Suprapubic skin (tissue), 4 donors: ENCODE data around the gene CHKB. TPM values are rescaled to one million over a fixed set of nuclear protein-coding genes. Genes with fewer than 3 reads are reported as not detected.
A peak's percentile ranks its signal among the peaks of the same experiment; 100 is the strongest.
"Not testable (repeated sequence)": the region's sequence is repeated elsewhere in the genome, so short reads cannot be mapped to it uniquely, and the experiment has no call there.

ENCODE experiments used
- DNase-seq, 2 donors: peaks; one replicate each; pipeline ENCODE4 v3.0.0-alpha.2; 2019; ENCODE audit warnings: low spot score in 2 of 2
- H3K27ac ChIP-seq: fragments of 200-600 bp; sonication (generic); one replicate; pipeline ENCODE4 v1.5.1; 2019
- H3K27me3 ChIP-seq: fragments of 200-600 bp; sonication (generic); one replicate; pipeline ENCODE4 v1.5.1; 2019
- H3K36me3 ChIP-seq: fragments of 200-600 bp; sonication (generic); one replicate; pipeline ENCODE4 v1.5.1; 2019
- H3K4me1 ChIP-seq: fragments of 200-600 bp; sonication (generic); one replicate; pipeline ENCODE4 v1.5.1; 2019
- H3K4me3 ChIP-seq: fragments of 200-600 bp; sonication (generic); one replicate; pipeline ENCODE4 v1.5.1; 2019; ENCODE audit warnings: mild to moderate bottlenecking
- H3K9me3 ChIP-seq: fragments of 200-600 bp; sonication (generic); one replicate; pipeline ENCODE4 v1.5.1; 2019
- CTCF ChIP-seq, 2 donors: fragments of 200-600 bp in 1 of 2; fragments of 450-650 bp in 1 of 2; sonication (generic) in 1 of 2; IDR thresholded peaks; one replicate each; pipeline ENCODE4 v1.5.1; 2016 to 2019; ENCODE audit warnings: antibody characterized with exemption in 2 of 2, mild to moderate bottlenecking in 1 of 2, moderate library complexity in 1 of 2
- EP300 ChIP-seq: sonication (generic); formaldehyde crosslinking; IDR thresholded peaks from one replicate; pipeline ENCODE4 v1.6.1; 2017; ENCODE audit warnings: antibody characterized with exemption
- POLR2A ChIP-seq, 2 donors: fragments of 450-650 bp; IDR thresholded peaks; one replicate each; pipeline ENCODE4 v1.6.1; 2017; ENCODE audit warnings: antibody characterized with exemption in 2 of 2, mild to moderate bottlenecking in 2 of 2, moderate library complexity in 2 of 2
- POLR2AphosphoS5 ChIP-seq, 3 donors: sonication (generic); formaldehyde crosslinking; IDR thresholded peaks; one replicate each; pipeline ENCODE4 v1.6.1; 2017; ENCODE audit warnings: antibody characterized with exemption in 3 of 3
- WGBS: methylation state at CpG from one replicate; pipeline ENCODE4 v1.1.5; 2018; 5-methylcytosine and 5-hydroxymethylcytosine counted together
- total RNA-seq, 4 donors: library from RNA; depleted of rRNA; stranded (reverse); fragments of >200 nt; gene quantifications; one replicate each; pipeline ENCODE4 v1.1.0, GENCODE V29; 2016

CHKB gene
- total RNA-seq, 4 donors from 2014 or later, result 43.0 to 86.5 (median 73.0) TPM

DNA sequence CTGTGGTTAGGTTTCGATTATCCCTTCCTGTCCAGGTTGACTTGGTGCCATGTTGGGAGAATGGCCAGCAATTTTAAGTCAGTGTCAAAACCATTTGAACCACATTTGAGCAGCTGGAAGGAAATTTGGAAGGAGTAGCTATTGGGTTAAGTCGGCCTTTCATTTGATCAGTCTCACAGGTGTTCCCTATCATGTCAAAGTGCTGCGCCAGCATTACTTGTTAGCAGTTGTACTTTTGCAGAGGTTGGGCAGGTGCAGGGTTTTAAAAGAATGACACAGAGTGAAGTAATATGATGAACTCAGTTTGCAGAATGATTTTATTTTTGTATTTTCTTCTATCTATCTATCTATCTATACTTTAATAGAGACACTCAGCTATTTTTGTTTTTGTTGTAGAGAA is 46.4 kb downstream of the CHKB start:
- Histone ChIP-seq H3K4me3 (no peak overlapping the region), H3K27ac (no peak overlapping the region), H3K27me3 (no peaks in the 10 kb centered on the region), H3K36me3 (no peaks in the 10 kb centered on the region), H3K9me3 (no peaks in the 10 kb centered on the region), H3K4me1 (peaks cover 67% of the 10 kb centered on the region)
- WGBS, result 70% methylated on average over 3 of the region's 3 CpGs
- TF ChIP-seq EP300 (no peak), CTCF (IDR thresholded peaks at IDR 0.05) (no peak), POLR2AphosphoS5 (IDR thresholded peaks at IDR 0.05) (no peak), POLR2A (IDR thresholded peaks at IDR 0.05) (no peak)
- no peak for DNase-seq

DNA sequence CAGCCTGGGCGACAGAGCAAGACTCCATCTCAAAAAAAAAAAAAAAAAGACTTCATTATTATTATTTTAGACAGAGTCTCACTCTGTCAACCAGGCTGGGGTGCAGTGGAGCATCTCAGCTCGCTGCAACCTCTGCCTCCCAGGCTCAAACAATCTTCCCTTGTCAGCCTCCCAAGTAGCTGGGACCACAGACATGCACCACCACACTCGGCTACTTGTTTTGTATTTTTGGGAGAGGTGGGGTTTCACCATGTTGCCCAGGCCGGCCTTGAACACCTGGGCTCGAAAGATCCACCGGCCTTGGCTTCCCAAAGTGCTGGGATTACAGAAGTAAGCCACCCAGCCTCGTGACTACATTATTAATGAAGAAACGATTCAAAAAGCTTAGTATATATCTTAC is 47.5 kb downstream of the CHKB start:
- Histone ChIP-seq H3K27me3 (no peaks in the 10 kb centered on the region), H3K4me1 (peaks cover 68% of the 10 kb centered on the region), H3K27ac (no peak overlapping the region), H3K9me3 (no peaks in the 10 kb centered on the region), H3K36me3 (no peaks in the 10 kb centered on the region), H3K4me3 (no peak overlapping the region)
- TF ChIP-seq POLR2A (IDR thresholded peaks at IDR 0.05) (no peak), EP300 (no peak), CTCF (IDR thresholded peaks at IDR 0.05) (no peak), POLR2AphosphoS5 (IDR thresholded peaks at IDR 0.05) (no peak)
- DNase-seq, result no peak
- 88% methylated on average over 8 of the region's 8 CpGs for WGBS

DNA sequence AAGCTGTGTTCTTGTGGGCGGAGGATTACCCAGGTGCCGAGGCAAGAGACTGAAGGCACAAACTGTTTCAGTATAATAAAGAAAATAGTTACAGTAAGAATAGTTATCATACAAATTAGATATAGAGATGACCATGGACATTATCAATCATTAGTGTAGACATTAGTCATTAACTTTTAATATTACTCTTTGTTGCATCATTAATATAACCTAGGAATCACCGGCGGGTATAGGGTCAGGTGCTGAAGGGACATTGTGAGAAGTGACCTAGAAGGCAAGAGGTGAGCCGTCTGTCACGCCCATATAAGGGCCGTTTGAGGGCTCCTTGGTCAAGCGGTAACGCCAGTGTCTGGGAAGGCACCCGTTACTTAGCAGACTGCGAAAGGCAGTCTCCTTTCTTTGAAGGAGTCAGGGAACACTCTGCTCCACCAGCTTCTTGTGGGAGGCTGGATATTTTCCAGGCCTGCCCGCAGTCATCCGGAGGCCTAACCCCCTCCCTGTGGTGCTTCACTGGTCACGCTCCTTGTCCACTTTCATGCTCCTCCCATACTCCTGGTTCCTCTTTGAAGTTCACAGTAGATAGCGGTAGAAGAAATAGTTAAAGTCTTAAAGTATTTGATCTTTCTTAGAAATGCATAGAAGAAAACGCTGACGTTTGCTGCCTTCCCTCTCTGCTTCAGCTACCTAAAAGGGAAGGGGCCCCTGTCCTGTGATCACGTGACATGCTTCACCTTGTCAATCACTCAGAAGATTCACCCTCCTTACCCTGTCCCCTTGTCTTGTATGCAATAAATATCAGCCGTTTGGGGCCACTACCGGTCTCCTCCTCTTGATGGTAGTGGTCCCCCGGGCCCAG is 48.6 kb downstream of the CHKB start:
- peaks cover 68% of the 10 kb centered on the region for H3K4me1 ChIP-seq
- H3K9me3 ChIP-seq, H3K4me3 ChIP-seq, H3K27me3 ChIP-seq, H3K36me3 ChIP-seq, DNase-seq: not testable (repeated sequence)
- H3K27ac ChIP-seq, result peak overlapping the region; percentile 93
- 59% methylated on average over 21 of the region's 21 CpGs for WGBS

DNA sequence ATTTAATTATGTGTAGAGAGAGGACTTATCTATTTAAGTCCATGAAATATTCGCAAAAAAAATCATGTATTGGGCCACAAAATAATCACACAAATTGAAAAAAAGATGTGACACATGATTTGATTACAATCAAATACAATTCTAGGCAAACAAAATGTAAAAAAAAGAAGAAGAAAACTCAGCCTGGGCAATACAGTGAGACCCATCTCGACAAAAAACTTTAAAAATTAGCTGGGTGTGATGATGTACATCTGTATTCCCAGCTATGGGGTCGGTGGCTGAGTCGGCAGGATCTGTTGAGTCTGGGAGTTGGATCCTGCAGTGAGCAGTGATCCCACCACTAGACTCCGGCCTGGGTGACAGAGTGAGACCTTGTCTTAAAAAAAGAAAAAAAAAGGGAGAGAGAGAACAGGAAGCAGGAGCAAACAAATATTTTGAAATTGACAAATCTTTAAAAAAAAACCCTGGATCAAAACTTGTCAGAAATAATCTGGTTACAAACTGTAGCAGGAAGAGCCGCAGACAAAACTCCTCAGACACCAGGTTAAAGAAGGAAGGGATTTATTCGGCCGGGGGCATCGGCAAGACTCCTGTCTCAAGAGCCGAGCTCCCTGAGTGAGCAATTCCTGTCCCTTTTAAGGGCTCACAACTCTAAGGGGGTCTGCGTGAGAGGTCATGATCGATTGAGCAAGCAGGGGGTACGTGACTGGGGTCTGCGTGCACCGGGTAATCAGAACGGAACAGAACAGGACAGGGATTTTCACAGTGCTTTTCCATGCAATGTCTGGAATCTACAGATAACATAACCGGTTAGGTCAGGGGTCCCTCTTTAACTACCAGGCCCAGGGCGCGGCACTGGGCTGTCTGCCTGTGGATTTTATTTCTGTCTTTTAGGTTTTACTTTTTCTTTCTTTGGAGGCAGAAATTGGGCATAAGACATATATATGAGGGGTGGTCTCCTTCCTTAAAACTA is 49.5 kb downstream of the CHKB start:
- Histone ChIP-seq H3K27ac (peak overlapping the region; percentile 93), H3K4me3 (peak overlapping the region; percentile 81), H3K4me1 (peaks cover 60% of the 10 kb centered on the region), H3K27me3 (no peaks in the 10 kb centered on the region), H3K9me3 (no peaks in the 10 kb centered on the region), H3K36me3 (no peaks in the 10 kb centered on the region)
- no peak for DNase-seq
- 73% methylated on average over 19 of the region's 19 CpGs for WGBS
- TF ChIP-seq POLR2AphosphoS5 (IDR thresholded peaks at IDR 0.05) (no peak), POLR2A (IDR thresholded peaks at IDR 0.05) (no peak), CTCF (IDR thresholded peaks at IDR 0.05) (no peak), EP300 (no peak)

DNA sequence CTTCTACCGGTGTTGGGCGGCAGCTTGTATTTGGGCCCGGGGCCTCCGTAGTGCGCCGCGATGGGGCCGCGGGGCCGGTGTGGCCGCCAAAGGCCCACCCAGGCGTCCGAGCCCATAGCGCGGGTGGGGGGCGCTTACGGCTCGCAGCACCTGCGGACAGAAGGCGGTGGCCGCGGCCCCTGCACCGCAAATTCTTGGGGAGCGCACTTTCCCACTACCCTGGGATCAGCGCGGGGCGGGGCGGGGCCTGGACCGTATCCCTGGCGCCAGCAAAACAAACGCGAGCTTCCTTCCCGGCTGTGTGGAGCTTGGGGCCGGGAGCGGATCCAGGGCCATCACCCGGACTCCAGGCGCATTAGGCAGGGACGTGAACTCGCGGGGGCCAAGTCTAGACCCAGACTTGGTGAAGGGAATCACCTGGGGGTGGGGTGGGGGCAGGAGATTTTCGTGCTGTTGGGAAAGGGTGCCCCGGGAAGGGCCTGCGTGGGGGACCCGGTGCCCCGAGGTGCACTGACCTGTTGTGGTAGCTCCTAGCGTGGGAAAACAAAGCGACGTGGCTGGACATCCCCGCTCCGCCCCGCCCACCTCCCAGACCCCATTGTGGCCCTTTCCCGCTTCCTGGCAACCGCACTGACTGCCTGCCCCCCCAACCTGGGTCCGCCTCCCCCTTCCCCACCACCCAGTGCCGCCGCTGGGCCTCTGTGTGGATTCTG is 50.5 kb downstream of the CHKB start:
- DNase-seq, result peak; percentile 92 to 94
- Histone ChIP-seq H3K4me3 (peak overlapping the region; percentile 81), H3K36me3 (no peaks in the 10 kb centered on the region), H3K9me3 (no peaks in the 10 kb centered on the region), H3K4me1 (peaks cover 59% of the 10 kb centered on the region), H3K27ac (peak overlapping the region; percentile 93), H3K27me3 (no peaks in the 10 kb centered on the region)
- 6% methylated on average over 26 of the region's 56 CpGs for WGBS
- TF ChIP-seq POLR2A (IDR thresholded peaks at IDR 0.05) (peak in 1 of 2 donors; percentile 17), CTCF (IDR thresholded peaks at IDR 0.05) (no peak)
